GM19467 (cell line): ENCODE measurements around the gene CD300LD.

Source experiments
- ATAC-seq: cut with Tn5 transposase; IDR thresholded peaks from one replicate; pipeline ENCODE4 v1.9.1; 2021; ENCODE audit warnings: mild to moderate bottlenecking, moderate library complexity; ENCODE audit not compliant: unreplicated experiment

The CD300LD gene

DNA sequence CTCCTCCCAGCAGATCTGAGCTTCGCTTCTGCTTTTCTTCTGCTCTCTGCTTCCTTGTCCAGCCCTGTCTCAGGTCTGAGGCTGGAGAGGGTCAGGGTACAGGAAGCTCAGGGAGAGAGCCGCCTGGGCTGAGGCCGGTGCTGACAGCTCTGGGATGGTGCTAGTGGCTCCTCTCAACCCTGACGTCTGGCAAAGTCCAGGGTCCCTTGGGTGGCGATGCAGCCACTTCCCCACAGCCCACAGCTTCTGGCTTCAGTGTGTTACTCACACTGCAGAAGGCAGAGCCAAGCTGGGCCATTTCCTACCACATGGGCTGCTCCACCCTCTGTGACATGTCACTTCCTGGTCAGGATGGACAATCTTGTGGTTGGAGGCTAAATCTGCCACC is 46.2 kb downstream of the CD300LD start, which contains the start of gene CD300C:
CD300C (minus strand) TSS at position 273 of the 388 bp plus-strand sequence. CDS start 333 bp downstream, outside the sequence.
- ATAC-seq: no peak

DNA sequence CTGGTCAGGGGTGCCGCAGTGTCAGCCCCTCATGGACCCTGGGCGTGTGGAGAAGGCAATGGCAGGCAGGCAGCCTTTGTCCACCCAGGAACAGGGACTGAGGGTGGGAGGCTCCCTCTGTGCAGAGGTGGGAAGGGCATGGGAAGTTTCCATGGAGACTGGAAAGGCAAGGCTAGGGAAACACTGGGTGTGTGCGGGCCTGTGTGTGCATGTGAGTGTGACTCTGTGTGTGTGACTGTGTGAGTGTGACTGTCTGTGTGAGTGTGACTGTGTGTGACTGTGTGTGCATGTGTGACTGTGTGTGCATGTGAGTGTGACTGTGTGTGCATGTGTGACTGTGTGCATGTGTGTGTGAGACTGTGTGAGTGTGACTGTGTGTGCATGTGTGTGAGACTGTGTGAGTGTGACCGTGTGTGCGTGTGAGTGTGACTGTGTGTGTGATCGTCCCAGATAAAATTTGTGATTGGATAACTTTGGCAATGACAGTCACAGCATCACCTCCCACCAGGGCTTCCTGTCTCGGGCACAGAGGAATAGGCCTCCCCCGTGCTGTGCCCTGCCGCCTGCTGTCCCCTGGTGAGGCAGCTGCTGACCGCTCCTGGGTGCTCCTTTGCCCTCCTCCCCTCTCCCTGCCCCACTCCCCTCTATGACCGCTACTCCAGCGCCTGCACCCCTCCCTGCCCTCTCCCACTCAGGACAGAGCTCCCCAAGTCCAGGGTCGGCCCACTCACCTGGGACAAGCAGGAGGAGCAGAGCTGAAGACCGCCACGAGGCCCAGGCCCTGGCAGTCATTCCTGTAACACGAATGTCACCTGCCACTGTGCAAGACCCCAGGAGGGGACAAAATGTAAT is 46.9 kb downstream of the CD300LD start:
- no peak for ATAC-seq

GRCh38 chr17:74543891-74544760 is 48.0 kb downstream of the CD300LD start:
- ATAC-seq: no peak

- no peak for ATAC-seq
These were observed 48.7 kb downstream of the CD300LD start for GRCh38 chr17:74543406-74543805.

- ATAC-seq: no peak
These were observed 49.2 kb downstream of the CD300LD start for GRCh38 chr17:74542727-74543383.

DNA sequence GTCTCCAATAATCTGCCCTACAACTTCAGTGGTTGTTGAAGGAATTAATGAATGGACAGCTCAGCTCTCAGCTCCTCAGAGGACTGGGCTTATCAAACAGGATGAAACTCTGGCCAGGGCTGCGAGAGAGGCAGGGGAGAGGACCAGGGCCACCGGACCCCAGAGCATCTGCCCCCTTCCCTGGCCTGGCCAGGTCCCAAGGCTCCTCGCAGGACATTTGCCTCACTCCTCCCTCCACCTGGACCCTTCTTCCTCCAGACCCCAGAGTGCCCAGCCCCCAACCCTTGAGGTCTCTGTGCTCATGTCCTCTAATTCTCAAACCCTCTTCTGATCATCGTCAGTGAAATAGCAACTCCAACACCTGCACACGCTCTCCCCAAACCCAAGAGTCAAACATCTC is 49.9 kb downstream of the CD300LD start:
- no peak for ATAC-seq

DNA sequence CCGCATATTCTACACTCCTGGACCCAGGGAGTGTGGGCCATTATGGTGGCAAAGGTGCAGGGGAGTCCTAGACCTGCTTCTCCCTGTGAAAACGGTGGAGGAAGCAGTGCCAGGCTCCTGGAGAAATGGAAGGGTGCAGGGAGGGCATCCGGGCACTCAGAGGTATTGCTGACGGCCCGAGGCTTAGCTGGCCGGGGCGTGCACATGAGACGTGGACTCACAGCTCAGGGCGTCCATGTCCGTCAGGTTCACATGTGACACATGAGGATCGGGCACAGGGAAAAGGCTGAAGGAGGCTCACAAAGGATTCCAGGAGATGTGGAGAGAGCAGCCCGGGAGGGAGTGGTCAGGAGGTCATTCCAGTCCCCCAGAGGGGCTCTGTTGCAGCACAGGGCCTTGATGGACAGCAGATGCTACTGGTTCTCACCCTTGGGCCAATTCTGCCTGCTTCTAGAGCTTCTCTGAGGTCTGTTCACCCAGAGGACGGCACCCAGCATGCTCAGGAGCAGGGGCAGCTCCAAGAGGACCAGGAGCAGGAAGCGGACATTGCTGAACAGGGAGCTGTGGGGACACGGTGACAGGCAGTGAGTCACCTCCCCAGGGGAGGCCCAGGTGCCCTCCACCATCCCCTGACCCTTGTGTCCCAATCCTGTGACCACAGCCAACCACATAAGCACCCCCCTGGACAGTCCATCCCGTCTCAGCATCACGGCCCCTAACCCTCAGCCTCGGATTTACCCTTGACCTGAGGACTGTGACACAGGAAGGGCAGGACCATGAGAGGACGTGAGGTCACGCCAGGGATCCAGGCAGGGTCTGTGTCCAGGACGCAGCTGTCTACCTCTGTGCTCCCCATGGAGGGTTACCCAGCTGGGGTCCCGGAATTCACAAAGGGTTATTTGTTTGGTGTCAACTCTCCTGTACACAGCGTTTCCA is 50.6 kb downstream of the CD300LD start:
- no peak for ATAC-seq

DNA sequence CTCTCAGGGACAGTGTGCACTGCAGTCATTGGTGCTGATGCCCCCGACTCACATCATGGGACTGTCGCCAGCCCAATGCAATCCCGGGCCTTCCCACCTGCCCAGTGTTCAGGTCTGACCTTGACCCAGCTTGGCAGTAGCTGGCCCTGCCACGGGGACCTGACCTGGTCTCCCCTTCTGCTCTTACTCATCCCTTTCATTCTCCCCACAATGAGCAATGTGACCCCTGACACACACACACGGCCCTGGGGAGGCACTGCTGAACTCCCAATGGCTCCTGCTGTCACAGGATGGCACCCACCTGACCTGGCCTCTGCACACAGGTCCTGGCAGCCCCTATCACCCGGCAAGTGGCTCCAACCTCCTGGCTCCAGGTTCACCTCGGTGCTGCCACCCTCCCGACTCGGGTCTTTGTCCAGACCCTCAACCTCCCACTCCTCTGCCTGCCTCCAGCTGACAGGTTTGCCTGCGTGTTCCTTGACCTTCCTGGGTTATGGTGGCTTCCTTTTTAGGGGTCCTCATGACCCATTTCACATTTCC is 52.7 kb downstream of the CD300LD start:
- no peak for ATAC-seq

DNA sequence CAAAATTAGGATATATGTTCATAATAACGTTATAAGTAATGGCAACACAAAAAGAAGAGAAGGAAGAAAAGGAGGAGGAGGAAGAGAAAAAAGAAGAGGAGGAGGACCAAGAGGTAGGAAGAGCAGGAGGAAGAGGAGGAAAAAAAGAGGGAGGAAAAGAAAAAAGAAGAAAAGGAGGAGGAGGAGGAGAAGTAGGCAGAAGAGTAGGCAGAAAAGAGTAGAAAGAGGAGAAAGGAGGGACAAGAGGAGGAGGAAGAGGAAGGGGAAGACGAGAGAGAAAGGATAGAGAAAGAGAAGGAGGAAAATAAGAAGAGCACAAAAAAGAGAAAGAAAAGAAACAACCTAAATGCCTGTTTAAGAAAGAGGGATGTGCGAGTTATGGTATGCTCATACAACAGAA is 55.2 kb downstream of the CD300LD start:
- ATAC-seq: no peak

- ATAC-seq: no peak
These were observed 60.0 kb downstream of the CD300LD start for GRCh38 chr17:74532115-74532514.

DNA sequence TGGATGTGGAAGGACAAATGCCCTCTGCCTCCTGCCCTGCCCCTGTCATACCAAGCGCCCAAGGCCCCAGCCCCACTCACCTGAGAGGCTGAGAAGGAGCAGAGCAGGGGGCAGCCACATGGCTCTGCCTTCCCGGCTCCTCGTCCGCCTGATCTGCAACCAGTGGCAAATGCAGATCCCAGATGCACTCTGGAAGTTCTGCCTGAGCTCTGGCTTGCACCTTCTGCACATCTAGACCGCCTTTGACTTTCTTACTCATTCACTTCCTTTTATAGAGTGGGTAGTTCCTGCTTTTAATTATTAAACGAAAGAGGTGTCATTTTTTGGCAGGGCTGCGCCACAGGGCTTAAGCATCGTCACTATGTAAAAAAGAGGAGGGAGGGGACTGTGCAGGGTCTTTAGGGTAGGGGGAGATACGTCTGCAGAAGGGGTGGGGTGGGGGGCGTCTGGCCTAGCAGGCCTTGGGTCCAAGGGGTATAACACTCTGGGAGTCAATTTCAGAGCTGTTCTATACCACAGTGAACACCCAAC is 60.8 kb downstream of the CD300LD start, which contains the start of gene CD300LB:
CD300LB (minus strand) TSS at position 245 of the 531 bp plus-strand sequence; CDS start at position 120, 125 bp downstream.
- ATAC-seq: no peak

DNA sequence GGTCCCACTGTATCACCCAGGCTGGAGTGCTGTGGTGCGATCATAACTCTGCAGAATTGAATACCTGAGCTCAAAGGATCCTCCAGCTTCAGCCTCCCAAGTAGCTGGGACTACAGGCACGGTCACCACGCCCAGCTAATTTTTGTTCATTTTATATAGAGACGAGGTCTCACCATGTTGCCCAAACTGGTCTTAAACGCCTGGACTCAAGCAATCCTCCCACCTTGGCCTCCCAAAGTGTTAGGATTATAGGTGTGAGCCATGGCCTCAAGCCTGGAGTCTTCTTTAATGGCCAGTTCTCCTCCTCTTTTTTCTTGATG is 61.3 kb downstream of the CD300LD start:
- ATAC-seq: no peak
